ENCODE measurements around the gene SHCBP1.

DNA sequence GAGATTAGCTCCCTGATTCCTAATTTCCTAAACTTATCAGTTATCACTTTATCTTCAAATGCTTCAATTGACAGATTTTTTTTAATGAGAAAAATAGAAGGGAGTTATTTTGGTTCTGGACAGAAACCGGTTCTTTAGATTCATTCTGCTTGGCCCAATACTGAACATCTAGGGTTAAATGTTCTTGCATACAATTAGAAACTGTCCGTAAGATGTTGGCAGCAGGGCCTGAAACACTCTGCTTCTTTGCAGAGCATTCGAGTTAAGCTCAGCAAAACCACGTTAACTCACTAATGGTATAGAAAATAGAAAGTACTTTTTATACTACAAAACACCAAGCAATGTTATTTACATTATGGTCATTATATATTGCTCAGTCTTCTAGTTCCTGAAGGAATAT, 7.2 kb downstream of the SHCBP1 start:
- TF ChIP-seq, protein P1, sequence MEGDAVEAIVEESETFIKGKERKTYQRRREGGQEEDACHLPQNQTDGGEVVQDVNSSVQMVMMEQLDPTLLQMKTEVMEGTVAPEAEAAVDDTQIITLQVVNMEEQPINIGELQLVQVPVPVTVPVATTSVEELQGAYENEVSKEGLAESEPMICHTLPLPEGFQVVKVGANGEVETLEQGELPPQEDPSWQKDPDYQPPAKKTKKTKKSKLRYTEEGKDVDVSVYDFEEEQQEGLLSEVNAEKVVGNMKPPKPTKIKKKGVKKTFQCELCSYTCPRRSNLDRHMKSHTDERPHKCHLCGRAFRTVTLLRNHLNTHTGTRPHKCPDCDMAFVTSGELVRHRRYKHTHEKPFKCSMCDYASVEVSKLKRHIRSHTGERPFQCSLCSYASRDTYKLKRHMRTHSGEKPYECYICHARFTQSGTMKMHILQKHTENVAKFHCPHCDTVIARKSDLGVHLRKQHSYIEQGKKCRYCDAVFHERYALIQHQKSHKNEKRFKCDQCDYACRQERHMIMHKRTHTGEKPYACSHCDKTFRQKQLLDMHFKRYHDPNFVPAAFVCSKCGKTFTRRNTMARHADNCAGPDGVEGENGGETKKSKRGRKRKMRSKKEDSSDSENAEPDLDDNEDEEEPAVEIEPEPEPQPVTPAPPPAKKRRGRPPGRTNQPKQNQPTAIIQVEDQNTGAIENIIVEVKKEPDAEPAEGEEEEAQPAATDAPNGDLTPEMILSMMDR (IDR thresholded peaks at IDR 0.05): no peak
- TF ChIP-seq POLR2AphosphoS5 (IDR thresholded peaks at IDR 0.05; ENCODE audit: low read depth, low read length): no peak
- TF ChIP-seq, protein P2, sequence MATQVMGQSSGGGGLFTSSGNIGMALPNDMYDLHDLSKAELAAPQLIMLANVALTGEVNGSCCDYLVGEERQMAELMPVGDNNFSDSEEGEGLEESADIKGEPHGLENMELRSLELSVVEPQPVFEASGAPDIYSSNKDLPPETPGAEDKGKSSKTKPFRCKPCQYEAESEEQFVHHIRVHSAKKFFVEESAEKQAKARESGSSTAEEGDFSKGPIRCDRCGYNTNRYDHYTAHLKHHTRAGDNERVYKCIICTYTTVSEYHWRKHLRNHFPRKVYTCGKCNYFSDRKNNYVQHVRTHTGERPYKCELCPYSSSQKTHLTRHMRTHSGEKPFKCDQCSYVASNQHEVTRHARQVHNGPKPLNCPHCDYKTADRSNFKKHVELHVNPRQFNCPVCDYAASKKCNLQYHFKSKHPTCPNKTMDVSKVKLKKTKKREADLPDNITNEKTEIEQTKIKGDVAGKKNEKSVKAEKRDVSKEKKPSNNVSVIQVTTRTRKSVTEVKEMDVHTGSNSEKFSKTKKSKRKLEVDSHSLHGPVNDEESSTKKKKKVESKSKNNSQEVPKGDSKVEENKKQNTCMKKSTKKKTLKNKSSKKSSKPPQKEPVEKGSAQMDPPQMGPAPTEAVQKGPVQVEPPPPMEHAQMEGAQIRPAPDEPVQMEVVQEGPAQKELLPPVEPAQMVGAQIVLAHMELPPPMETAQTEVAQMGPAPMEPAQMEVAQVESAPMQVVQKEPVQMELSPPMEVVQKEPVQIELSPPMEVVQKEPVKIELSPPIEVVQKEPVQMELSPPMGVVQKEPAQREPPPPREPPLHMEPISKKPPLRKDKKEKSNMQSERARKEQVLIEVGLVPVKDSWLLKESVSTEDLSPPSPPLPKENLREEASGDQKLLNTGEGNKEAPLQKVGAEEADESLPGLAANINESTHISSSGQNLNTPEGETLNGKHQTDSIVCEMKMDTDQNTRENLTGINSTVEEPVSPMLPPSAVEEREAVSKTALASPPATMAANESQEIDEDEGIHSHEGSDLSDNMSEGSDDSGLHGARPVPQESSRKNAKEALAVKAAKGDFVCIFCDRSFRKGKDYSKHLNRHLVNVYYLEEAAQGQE (IDR thresholded peaks at IDR 0.05; ENCODE audit: insufficient read depth in 1 of 2, low read depth in 2 of 2, low read length in 1 of 2): no peak

All from Panc1 (cell line).